Dermis microvascular lymphatic vessel endothelial cell (primary cell): ENCODE measurements around the gene RPGR. TPM values are rescaled to one million over a fixed set of nuclear protein-coding genes. Genes with fewer than 3 reads are reported as not detected.

ENCODE experiments used
- DNase-seq, 2 donors: peaks; one replicate each; pipeline versions ENCODE4 v3.0.0 to v3.0.0-alpha.2; 2010; ENCODE audit warnings: low read depth in 2 of 2
- total RNA-seq: library from RNA; depleted of rRNA; stranded (reverse); fragments of >200 nt; gene quantifications from 2 replicates; pipeline ENCODE4 v1.2.1, GENCODE V29; 2014

RPGR gene
- total RNA-seq = 28.5 and 29.5 TPM in 2 replicates

- peak; percentile 89 to 95 for DNase-seq
Measured at GRCh38 chrX:38327007-38327774, at the start of gene RPGR. Gene RPGR (minus strand): TSS chrX:38327509. CDS start chrX:38327367, 142 bp downstream.

GRCh38 chrX:38376747-38377146 lies 49.4 kb upstream of the RPGR start:
- DNase-seq = no peak

- DNase-seq = peak; percentile 6 to 11
Measured at GRCh38 chrX:38375891-38376290, 48.6 kb upstream of the RPGR start.

- DNase-seq = no peak
Measured at GRCh38 chrX:38374431-38374830, 47.1 kb upstream of the RPGR start.

GRCh38 chrX:38371641-38372040 lies 44.3 kb upstream of the RPGR start:
- DNase-seq = no peak

GRCh38 chrX:38368774-38369173 lies 41.5 kb upstream of the RPGR start:
- peak in 1 of 2 donors; percentile 3 for DNase-seq

- no peak for DNase-seq
Measured at GRCh38 chrX:38365954-38366353, 38.6 kb upstream of the RPGR start.

- no peak for DNase-seq
Measured at GRCh38 chrX:38363046-38363445, 35.7 kb upstream of the RPGR start.

GRCh38 chrX:38357747-38358673 lies 30.7 kb upstream of the RPGR start:
- DNase-seq = peak; percentile 79 to 83

- no peak for DNase-seq
Measured at GRCh38 chrX:38356401-38356800, 29.1 kb upstream of the RPGR start.

GRCh38 chrX:38352362-38352761 lies 25.1 kb upstream of the RPGR start, which contains the start of gene OTC:
Gene OTC (plus strand): TSS chrX:38352604. CDS start chrX:38352697, 93 bp downstream.
- no peak for DNase-seq

- no peak for DNase-seq
Measured at GRCh38 chrX:38351346-38351745, 24.0 kb upstream of the RPGR start.

GRCh38 chrX:38347136-38347535 lies 19.8 kb upstream of the RPGR start:
- DNase-seq = peak in 1 of 2 donors; percentile 65

GRCh38 chrX:38346150-38346549 lies 18.8 kb upstream of the RPGR start:
- DNase-seq = no peak

GRCh38 chrX:38342853-38343778 lies 15.8 kb upstream of the RPGR start:
- no peak for DNase-seq

- DNase-seq = no peak
Measured at GRCh38 chrX:38341442-38341841, 14.1 kb upstream of the RPGR start.

GRCh38 chrX:38336538-38337240 lies 9.4 kb upstream of the RPGR start:
- DNase-seq = peak; percentile 25 to 40

GRCh38 chrX:38335382-38335781 lies 8.1 kb upstream of the RPGR start:
- DNase-seq = peak; percentile 32 to 34

- DNase-seq = no peak
Measured at GRCh38 chrX:38332505-38332904, 5.2 kb upstream of the RPGR start.

- no peak for DNase-seq
Measured at GRCh38 chrX:38327775-38328081, 419 bp upstream of the RPGR start.

GRCh38 chrX:38326086-38326485 lies 1.2 kb downstream of the RPGR start:
- peak; percentile 41 to 57 for DNase-seq
